SJSA1 (cell line): ENCODE results near the gene PHKB. TPM values are rescaled to one million over a fixed set of nuclear protein-coding genes. Genes with fewer than 3 reads are reported as not detected.

Experiments used
- DNase-seq, 2 experiments: peaks; one replicate each; pipeline ENCODE4 v3.0.0-alpha.2; 2015 to 2020; ENCODE audit warnings: low spot score in 2 of 2, low read depth in 1 of 2
- H3K27ac ChIP-seq: fragments of 250-450 bp; sonication (Bioruptor Pico); 2 replicates; pipeline ENCODE4 v1.5.1; 2020; ENCODE audit warnings: mild to moderate bottlenecking, moderate library complexity
- H3K27me3 ChIP-seq: fragments of 250-450 bp; sonication (Bioruptor Pico); replicated peaks from 2 replicates; pipeline ENCODE4 v1.5.1; 2020; ENCODE audit warnings: mild to moderate bottlenecking, moderate library complexity
- H3K36me3 ChIP-seq: fragments of 250-450 bp; sonication (Bioruptor Pico); 2 replicates; pipeline ENCODE4 v1.5.1; 2020; ENCODE audit warnings: mild to moderate bottlenecking
- H3K4me1 ChIP-seq: fragments of 250-450 bp; sonication (Bioruptor Pico); replicated peaks from 2 replicates; pipeline ENCODE4 v1.6.1; 2021; ENCODE audit warnings: mild to moderate bottlenecking
- H3K4me3 ChIP-seq: fragments of 250-450 bp; sonication (Bioruptor Pico); 2 replicates; pipeline ENCODE4 v1.5.1; 2020; ENCODE audit warnings: mild to moderate bottlenecking
- H3K9me3 ChIP-seq: fragments of 250-450 bp; sonication (Bioruptor Pico); replicated peaks from 2 replicates; pipeline ENCODE4 v1.5.1; 2020; ENCODE audit warnings: mild to moderate bottlenecking
- total RNA-seq: library from RNA; depleted of rRNA; stranded (reverse); fragments of >200 nt; shearing (Covaris generic); gene quantifications from 2 replicates; pipeline ENCODE4 v1.2.3, GENCODE V29; 2014

The PHKB gene
- total RNA-seq, 1 experiment from 2014 or later = 43.1 TPM

DNA sequence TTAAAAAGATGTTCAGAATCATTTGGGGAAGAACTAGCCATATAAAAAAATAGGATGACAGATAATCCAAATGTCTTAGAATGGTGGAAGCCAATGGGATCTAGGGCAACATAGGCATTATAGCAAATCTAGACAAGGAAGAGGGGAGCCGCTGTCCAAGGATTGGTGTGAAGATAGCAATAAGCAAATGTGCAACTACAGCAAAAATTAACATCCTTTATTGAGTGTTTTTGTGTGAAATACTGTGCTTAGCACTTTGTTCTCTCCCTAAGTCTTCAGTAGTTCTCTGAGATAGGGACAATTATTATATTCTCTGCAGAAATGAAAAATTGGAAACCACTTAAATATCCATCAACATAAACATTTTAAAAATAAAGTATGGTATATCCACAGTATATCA, 177.0 kb downstream of the PHKB start:
- Histone ChIP-seq H3K4me3 (no peak overlapping the region), H3K36me3 (no peaks in the 10 kb centered on the region), H3K9me3 (no peaks in the 10 kb centered on the region), H3K27ac (no peak overlapping the region), H3K27me3 (no peaks in the 10 kb centered on the region), H3K4me1 (no peaks in the 10 kb centered on the region)
- no peak for DNase-seq

DNA sequence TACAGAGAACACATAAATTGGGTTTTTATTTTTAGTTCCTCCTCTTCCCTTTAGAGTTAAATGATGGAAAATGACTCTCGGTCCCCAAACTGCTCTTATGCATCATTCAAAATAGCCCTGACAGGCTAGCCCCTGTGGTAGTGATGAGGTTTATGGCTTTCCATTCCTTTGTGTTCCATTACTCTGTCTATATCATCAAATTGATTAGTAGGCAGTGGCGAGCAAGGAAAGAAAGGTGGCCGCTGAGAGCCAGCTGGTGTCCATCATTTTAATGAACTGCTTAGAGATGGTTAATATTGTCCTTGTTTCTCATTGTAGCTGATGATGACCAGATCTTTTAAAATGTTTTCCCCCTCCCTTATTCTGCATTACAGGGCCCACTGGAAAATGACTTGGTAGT, 179.5 kb downstream of the PHKB start:
- Histone ChIP-seq H3K4me3 (no peak overlapping the region), H3K27ac (no peak overlapping the region), H3K4me1 (no peaks in the 10 kb centered on the region), H3K27me3 (no peaks in the 10 kb centered on the region), H3K36me3 (no peaks in the 10 kb centered on the region), H3K9me3 (no peaks in the 10 kb centered on the region)
- DNase-seq = no peak

DNA sequence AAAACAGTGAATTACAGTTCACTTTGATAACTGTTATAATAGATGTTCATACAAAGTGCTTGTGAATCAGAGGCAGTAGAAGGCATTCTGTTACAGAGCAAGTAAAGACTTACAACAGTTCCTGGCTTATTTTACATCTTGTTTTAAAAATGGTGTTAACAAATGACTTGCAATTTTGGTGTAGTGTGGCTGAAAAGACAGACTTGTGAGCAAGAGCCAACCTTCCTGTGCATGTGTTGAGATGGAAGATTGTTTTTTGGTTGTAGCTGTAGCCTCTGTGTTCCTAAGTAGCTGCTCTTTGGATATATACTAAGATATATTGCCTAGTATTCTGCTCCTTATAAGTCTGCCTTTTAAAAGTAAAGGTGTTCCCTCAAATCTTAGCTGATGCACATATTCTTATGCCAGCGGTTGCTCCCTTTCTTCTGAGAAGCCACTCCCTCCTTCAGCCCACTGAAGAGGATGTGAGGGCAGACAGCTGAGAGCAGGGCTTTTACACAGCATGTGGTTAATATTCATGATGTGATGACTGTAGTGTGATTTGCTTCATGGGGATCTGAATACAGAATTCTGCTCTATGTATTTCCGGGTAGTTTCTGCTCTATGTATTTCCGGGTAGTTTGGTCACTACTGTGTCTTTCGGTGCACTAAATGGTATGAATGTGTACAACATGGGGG, 182.3 kb downstream of the PHKB start:
- no peak overlapping the region for H3K27ac ChIP-seq
- H3K27me3 ChIP-seq = no peaks in the 10 kb centered on the region
- H3K4me1 ChIP-seq = no peaks in the 10 kb centered on the region
- DNase-seq = no peak
- no peaks in the 10 kb centered on the region for H3K9me3 ChIP-seq
- no peak overlapping the region for H3K4me3 ChIP-seq
- no peaks in the 10 kb centered on the region for H3K36me3 ChIP-seq

DNA sequence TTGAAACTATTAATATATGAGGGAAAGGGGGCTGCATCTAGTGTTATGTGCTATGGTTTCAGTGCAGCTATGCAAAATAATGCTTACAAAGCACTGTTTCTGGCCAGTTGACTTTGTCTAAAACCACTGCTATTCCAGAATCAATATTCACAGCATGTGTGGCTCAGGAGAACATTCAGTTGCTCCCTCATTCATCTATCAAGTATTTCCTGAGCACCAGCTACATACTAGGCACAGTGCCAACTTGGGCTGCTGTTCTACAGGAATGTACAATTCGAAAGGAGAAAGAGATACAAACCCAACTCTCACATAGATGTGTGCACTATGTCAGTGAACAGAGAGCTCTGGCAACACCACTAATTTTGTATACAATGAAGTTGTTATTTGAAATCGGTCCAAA, 183.0 kb downstream of the PHKB start:
- Histone ChIP-seq H3K27me3 (no peaks in the 10 kb centered on the region), H3K27ac (no peak overlapping the region), H3K4me1 (no peaks in the 10 kb centered on the region), H3K4me3 (no peak overlapping the region), H3K36me3 (no peaks in the 10 kb centered on the region), H3K9me3 (no peaks in the 10 kb centered on the region)
- peak in 1 of 2 experiments; percentile 20 for DNase-seq

DNA sequence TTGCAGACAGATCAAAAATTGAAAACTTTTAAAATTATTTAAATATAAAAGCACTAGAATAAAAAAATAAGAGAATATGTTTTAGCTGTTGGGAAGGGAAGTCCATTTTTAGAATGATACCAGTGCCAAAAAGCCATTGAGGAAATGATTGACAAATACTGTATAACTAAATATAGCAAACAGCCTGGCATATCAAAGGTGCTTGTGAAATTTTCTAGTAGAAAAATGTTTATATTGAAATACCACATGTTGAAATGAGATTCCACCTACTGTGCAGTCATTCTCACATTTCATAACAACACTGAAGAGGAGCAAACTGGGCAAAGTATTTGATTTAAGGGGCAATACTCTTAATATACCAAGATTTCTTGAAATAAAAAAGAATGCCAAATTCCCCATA, 183.5 kb downstream of the PHKB start:
- Histone ChIP-seq H3K9me3 (no peaks in the 10 kb centered on the region), H3K36me3 (no peaks in the 10 kb centered on the region), H3K4me3 (no peak overlapping the region), H3K27me3 (no peaks in the 10 kb centered on the region), H3K27ac (no peak overlapping the region), H3K4me1 (no peaks in the 10 kb centered on the region)
- no peak for DNase-seq

DNA sequence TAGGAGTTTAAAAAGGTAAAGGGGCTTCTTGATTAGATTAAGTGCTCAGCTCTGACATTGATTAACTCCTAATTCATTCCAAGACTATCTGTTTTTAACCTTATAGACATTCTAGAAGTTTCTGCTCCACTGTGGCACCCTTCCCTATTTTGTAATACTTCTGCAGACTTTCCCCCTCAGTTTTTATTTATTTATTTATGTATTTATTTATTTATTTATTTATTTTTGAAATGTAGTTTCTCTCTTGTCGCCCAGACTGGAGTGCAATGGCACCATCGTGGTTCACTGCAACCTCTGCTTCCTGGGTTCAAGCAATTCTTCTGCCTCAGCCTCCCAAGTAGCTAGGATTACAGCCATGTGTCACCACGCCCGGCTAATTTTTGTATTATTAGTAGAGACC, 185.8 kb downstream of the PHKB start:
- no peaks in the 10 kb centered on the region; the same call in 1 of the 2 replicates for H3K36me3 ChIP-seq
- H3K4me1 ChIP-seq = no peaks in the 10 kb centered on the region
- H3K27me3 ChIP-seq = no peaks in the 10 kb centered on the region
- DNase-seq = no peak
- H3K27ac ChIP-seq = no peak overlapping the region
- H3K9me3 ChIP-seq = no peaks in the 10 kb centered on the region
- no peak overlapping the region for H3K4me3 ChIP-seq

DNA sequence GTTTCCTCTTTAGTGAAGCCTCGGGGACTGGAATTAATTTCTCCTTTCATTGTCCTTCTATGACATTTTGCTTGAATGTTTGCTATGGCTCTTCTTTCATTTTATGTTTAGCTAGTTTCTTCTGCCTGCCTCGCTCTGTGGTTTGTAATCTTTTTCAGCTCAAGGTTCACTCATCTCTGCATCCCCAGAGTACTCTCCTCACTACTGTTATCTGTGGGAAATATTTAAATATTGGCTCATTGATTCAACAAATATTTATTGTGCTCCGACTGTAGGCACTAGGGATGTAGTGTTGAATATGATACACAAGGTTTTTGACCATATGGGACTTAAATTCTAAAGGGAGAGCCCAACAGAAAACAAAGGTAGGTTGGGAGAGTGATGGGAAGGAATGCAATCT, 195.9 kb downstream of the PHKB start:
- Histone ChIP-seq H3K36me3 (peaks cover 18% of the 10 kb centered on the region), H3K4me3 (no peak overlapping the region), H3K9me3 (no peaks in the 10 kb centered on the region), H3K27me3 (no peaks in the 10 kb centered on the region), H3K4me1 (no peaks in the 10 kb centered on the region), H3K27ac (no peak overlapping the region)
- DNase-seq = no peak

DNA sequence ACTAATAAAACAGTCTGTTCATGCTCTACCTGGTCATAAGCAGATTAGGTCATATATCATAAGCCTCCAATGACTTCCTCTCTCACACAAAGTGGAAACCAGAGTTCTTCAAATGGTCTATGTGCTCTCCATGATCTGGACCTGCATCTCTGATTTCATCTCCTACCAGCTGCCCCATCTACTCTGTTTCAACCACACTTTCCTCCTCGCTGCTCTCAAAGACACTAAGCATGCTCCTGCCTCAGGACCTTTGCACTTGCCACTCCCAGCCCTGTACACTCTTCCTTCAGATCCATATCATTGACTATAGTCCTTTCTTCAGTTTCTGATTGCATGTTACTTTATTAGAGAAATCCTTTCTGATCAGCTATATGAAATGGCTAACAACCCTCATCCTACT, 196.8 kb downstream of the PHKB start:
- Histone ChIP-seq H3K4me1 (no peaks in the 10 kb centered on the region), H3K4me3 (no peak overlapping the region), H3K27ac (no peak overlapping the region), H3K27me3 (no peaks in the 10 kb centered on the region), H3K36me3 (peaks cover 21% of the 10 kb centered on the region), H3K9me3 (no peaks in the 10 kb centered on the region)
- DNase-seq = no peak

DNA sequence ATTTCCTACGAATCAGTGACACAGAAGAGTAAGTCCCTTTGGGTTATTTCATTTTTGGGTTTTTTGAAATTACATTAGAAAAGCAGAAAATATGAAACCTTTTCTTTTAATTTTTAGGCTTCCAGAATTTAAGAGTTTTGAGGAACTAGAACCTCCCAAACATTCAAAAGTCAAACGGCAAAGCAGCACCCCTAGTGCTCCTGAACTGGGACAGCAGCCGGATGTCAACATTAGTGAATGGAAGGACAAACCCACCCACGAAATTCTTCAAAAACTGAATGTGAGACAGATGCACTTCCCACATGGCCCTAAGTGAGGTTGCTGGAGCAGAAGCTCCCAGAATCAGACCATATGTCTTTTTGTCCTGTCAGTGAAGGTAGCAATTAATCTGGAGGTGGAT, 199.4 kb downstream of the PHKB start:
- H3K4me1 ChIP-seq = no peaks in the 10 kb centered on the region
- no peak overlapping the region for H3K4me3 ChIP-seq
- DNase-seq = no peak
- H3K36me3 ChIP-seq = peaks cover 17% of the 10 kb centered on the region; the same call in 1 of the 2 replicates
- no peak overlapping the region for H3K27ac ChIP-seq
- no peaks in the 10 kb centered on the region for H3K9me3 ChIP-seq
- no peaks in the 10 kb centered on the region for H3K27me3 ChIP-seq

DNA sequence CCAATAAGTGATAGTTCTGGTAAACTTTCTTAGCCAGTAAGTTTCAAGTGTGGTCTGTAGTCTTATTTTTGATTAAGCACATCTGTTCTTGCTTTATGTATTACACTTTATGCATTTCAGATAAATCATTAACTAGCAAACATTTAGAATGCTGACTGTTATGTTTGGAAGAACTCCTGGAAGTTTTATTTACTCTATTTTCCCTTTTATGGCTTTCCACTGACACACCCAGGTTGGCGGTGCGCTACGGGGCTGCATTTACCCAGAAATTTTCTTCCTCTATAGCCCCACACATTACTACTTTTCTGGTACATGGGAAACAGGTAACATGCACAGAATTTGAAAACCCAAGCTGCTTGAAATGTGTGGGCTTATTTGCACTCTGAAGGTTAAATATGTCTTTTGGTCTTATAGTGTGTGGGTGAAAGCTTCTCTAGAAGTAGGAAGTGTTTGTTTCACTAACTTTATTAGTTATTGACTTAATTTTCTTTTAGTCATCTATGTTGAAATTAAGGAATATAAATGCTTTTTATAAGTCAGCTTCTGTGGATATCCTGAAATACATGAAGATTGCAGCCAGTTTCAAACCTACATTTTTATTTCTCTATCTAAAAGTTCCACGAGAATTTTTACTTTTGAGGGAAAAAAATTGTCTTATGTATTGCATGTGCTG, 203.7 kb downstream of the PHKB start:
- no peak for DNase-seq
- no peaks in the 10 kb centered on the region for H3K4me1 ChIP-seq
- 0 out of 2 replicates have a peak, but pooled peaks cover 11% of the 10 kb centered on the region for H3K36me3 ChIP-seq
- no peak overlapping the region for H3K4me3 ChIP-seq
- H3K27me3 ChIP-seq = no peaks in the 10 kb centered on the region
- H3K9me3 ChIP-seq = no peaks in the 10 kb centered on the region
- H3K27ac ChIP-seq = no peak overlapping the region

DNA sequence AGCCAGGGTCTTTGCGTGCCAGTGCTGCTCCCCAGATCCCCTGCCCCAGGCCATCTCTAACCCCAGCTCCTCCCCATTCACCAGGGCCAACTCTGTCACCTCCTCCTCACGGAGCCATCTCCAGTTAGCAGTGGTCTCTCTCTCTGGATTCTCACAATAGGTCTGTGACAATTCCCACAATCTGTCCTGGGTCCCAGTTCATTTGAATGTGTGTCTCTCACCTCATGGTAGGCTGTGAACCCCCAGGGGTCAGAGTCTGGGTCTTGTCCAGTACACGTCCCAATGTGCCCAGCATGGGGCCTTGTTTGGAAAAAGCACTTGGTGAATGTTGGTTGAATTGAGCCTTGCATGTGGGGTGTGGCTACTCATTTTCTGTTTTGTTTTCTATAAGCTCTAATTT, 205.3 kb downstream of the PHKB start:
- Histone ChIP-seq H3K36me3 (0 out of 2 replicates have a peak, but pooled peaks cover 11% of the 10 kb centered on the region), H3K27me3 (no peaks in the 10 kb centered on the region), H3K27ac (no peak overlapping the region), H3K9me3 (no peaks in the 10 kb centered on the region), H3K4me3 (no peak overlapping the region), H3K4me1 (no peaks in the 10 kb centered on the region)
- DNase-seq = no peak

DNA sequence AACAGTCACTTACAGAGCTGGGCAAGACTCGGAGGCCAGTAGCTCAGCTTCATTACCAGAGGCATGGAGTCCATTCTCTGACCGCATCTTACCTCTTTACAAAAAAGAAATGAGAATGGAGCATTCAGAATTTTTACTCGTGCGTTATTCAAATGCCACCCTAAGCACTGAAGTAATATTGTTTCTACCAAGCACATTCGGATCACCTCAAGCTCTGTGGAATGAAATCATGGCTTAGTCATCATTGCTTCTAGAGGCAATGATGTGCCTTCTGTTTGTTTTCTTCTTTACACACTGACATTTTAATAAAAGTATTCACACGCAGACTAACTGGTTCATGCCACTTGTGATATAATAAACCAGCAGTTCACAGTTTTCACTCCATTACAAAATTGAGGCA, 206.8 kb downstream of the PHKB start:
- Histone ChIP-seq H3K27me3 (no peaks in the 10 kb centered on the region), H3K4me3 (no peak overlapping the region), H3K9me3 (no peaks in the 10 kb centered on the region), H3K27ac (no peak overlapping the region), H3K36me3 (0 out of 2 replicates have a peak, but pooled peaks cover 3% of the 10 kb centered on the region), H3K4me1 (no peaks in the 10 kb centered on the region)
- no peak for DNase-seq

DNA sequence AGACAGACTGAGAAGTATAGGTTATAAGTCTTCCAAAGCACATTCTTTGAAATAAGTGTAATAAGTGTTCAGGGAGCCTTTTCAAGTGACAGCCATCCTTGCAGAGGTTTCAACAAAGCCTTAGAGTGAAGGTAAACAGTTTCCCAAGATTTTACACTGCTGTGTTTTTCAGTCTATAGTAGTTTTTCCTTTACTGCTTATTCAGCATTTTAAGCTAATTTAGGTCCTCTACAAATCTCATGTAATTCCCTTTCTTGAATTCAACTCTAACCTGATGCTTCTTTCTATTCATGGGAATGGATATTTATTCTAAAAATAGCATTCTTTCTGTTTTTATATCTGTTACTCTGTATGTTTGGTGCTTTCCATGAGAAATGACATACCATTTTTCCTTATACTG, 211.3 kb downstream of the PHKB start:
- Histone ChIP-seq H3K9me3 (no peaks in the 10 kb centered on the region), H3K27me3 (no peaks in the 10 kb centered on the region), H3K4me1 (no peaks in the 10 kb centered on the region), H3K36me3 (0 out of 2 replicates have a peak, but pooled peaks cover 3% of the 10 kb centered on the region), H3K4me3 (no peak overlapping the region), H3K27ac (no peak overlapping the region)
- DNase-seq = no peak

DNA sequence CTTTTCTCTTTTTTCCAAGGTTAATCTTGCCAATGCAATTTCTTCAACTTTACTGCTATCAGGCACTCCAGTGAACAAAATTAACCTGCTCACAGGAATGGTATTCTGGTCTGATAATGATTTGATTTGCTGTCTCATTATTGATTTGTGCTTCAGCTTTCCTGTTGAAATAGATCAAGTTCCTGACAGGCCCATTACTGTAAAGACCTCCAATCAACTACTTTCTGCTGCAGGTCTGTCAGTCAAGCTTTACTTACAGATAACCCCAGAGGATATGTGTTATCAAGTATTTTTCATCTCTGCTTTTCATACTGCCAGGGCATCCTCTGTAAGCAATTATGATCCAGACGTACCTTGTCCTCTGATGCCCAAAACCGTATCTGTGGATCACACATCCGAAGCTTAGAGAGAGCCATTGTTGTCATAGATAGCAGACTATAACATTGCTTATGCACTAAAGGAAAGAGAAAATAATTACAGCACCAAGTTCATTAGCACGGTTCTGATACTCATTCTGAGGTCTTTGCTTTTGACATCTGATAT, 215.6 kb downstream of the PHKB start:
- Histone ChIP-seq H3K9me3 (no peaks in the 10 kb centered on the region), H3K27ac (no peak overlapping the region), H3K36me3 (0 out of 2 replicates have a peak, but pooled peaks cover 3% of the 10 kb centered on the region), H3K27me3 (no peaks in the 10 kb centered on the region), H3K4me1 (no peaks in the 10 kb centered on the region), H3K4me3 (no peak overlapping the region)
- DNase-seq = no peak
